MM.1S (cell line): ENCODE measurements around the gene MCF2L2.
"Not testable (repeated sequence)": the region's sequence is repeated elsewhere in the genome, so short reads cannot be mapped to it uniquely, and the experiment has no call there.

Source experiments
- DNase-seq: peaks from one replicate; pipeline ENCODE4 v3.0.0-alpha.2; 2015
- H2AFZ ChIP-seq: fragments of 300-600 bp; sonication (generic); 2 replicates; pipeline ENCODE4 v1.6.0; 2016; ENCODE audit warnings: antibody characterized with exemption, low read length
- H3F3A ChIP-seq: fragments of 300-600 bp; sonication (generic); 2 replicates; pipeline ENCODE4 v1.6.1; 2016; ENCODE audit warnings: mild to moderate bottlenecking, antibody characterized with exemption, low read length, moderate library complexity, mixed read lengths; ENCODE audit not compliant: insufficient read depth
- H3K27ac ChIP-seq: fragments of 300-600 bp; sonication (generic); 2 replicates; pipeline ENCODE4 v1.5.1; 2016; ENCODE audit warnings: mild to moderate bottlenecking, low read length
- H3K27me3 ChIP-seq: fragments of 300-600 bp; sonication (generic); replicated peaks from 2 replicates; pipeline ENCODE4 v1.6.0; 2016; ENCODE audit warnings: low read length; ENCODE audit not compliant: insufficient read depth
- H3K36me3 ChIP-seq: fragments of 300-600 bp; sonication (generic); replicated peaks from 2 replicates; pipeline ENCODE4 v1.6.1; 2016; ENCODE audit warnings: mild to moderate bottlenecking, low read length, mixed read lengths; ENCODE audit not compliant: insufficient read depth
- H3K4me1 ChIP-seq: fragments of 300-600 bp; sonication (generic); 2 replicates; pipeline ENCODE4 v1.6.1; 2016; ENCODE audit warnings: low read length, mixed read lengths
- H3K4me2 ChIP-seq: fragments of 300-600 bp; sonication (generic); 2 replicates; pipeline ENCODE4 v1.6.0; 2016; ENCODE audit warnings: low read depth, low read length
- H3K4me3 ChIP-seq: fragments of 300-600 bp; sonication (generic); 2 replicates; pipeline ENCODE4 v1.5.1; 2016; ENCODE audit warnings: low read length, mixed read lengths
- H3K79me2 ChIP-seq: fragments of 300-600 bp; sonication (generic); 2 replicates; pipeline ENCODE4 v1.6.1; 2016; ENCODE audit warnings: mixed run types, low read length, mixed read lengths
- H3K9ac ChIP-seq: fragments of 300-600 bp; sonication (generic); 2 replicates; pipeline ENCODE4 v1.6.1; 2016; ENCODE audit warnings: low read length, mixed read lengths
- H3K9me2 ChIP-seq: fragments of 300-600 bp; sonication (generic); replicated peaks from 2 replicates; pipeline ENCODE4 v1.6.1; 2016; ENCODE audit warnings: mild to moderate bottlenecking, low read length, mixed read lengths; ENCODE audit not compliant: insufficient read depth
- H3K9me3 ChIP-seq: fragments of 300-600 bp; sonication (generic); replicated peaks from 2 replicates; pipeline ENCODE4 v1.6.1; 2016; ENCODE audit warnings: mild to moderate bottlenecking, low read length, mixed read lengths; ENCODE audit not compliant: insufficient read depth
- H4K20me1 ChIP-seq: fragments of 300-600 bp; sonication (generic); 2 replicates; pipeline ENCODE4 v1.6.1; 2016; ENCODE audit warnings: mild to moderate bottlenecking, low read length, moderate library complexity, mixed read lengths; ENCODE audit not compliant: insufficient read depth
- CTCF ChIP-seq: fragments of 300-600 bp; sonication (generic); IDR thresholded peaks from 2 replicates; pipeline ENCODE4 v1.5.1; 2016; ENCODE audit warnings: antibody characterized with exemption, low read length, mixed read lengths
- EZH2 ChIP-seq: fragments of 300-600 bp; sonication (generic); optimal IDR thresholded peaks from 2 replicates; pipeline ENCODE3; 2017; ENCODE audit warnings: low read depth, mild to moderate bottlenecking, antibody characterized with exemption, low read length, mixed read lengths
- EZH2phosphoT487 ChIP-seq: fragments of 300-600 bp; sonication (generic); IDR thresholded peaks from 2 replicates; pipeline ENCODE4 v1.6.1; 2018; ENCODE audit warnings: antibody characterized with exemption, low read length

MCF2L2 gene

GRCh38 chr3:183443395-183444385 lies 15.3 kb upstream of the MCF2L2 start:
- DNase-seq = no peak
- Histone ChIP-seq H3K4me1 (peaks cover 17% of the 10 kb centered on the region), H3K36me3 (no peaks in the 10 kb centered on the region), H3K9me2 (no peaks in the 10 kb centered on the region), H2AFZ (no peak overlapping the region), H3K9ac (no peak overlapping the region), H3K4me2 (no peak overlapping the region), H3K27ac (no peak overlapping the region), H4K20me1 (no peaks in the 10 kb centered on the region), H3K9me3 (no peaks in the 10 kb centered on the region), H3K79me2 (peaks cover 12% of the 10 kb centered on the region), H3K27me3 (no peaks in the 10 kb centered on the region), H3F3A (peaks cover 14% of the 10 kb centered on the region; the same call in 1 of the 2 replicates), H3K4me3 (no peak overlapping the region)
- TF ChIP-seq CTCF (no peak), EZH2 (no peak), EZH2phosphoT487 (no peak)

- TF ChIP-seq EZH2 = no peak
- no peak for TF ChIP-seq EZH2phosphoT487
- no peak for TF ChIP-seq CTCF
These were observed 14.6 kb upstream of the MCF2L2 start for GRCh38 chr3:183442994-183443393.

GRCh38 chr3:183440521-183440920 lies 12.1 kb upstream of the MCF2L2 start:
- not testable (repeated sequence) for DNase-seq, H3K9me2 ChIP-seq, H2AFZ ChIP-seq, H3K79me2 ChIP-seq, H4K20me1 ChIP-seq, H3K9me3 ChIP-seq, H3K9ac ChIP-seq, H3K27ac ChIP-seq, H3K27me3 ChIP-seq, H3K4me2 ChIP-seq, H3K4me3 ChIP-seq, H3K36me3 ChIP-seq
- peaks cover 13% of the 10 kb centered on the region for H3F3A ChIP-seq
- peaks cover 44% of the 10 kb centered on the region for H3K4me1 ChIP-seq

More at GRCh38 chr3:183442994-183443393, 14.6 kb upstream of the MCF2L2 start:
- Histone ChIP-seq H2AFZ (no peak overlapping the region), H3K4me1 (peaks cover 20% of the 10 kb centered on the region), H3K36me3 (no peaks in the 10 kb centered on the region), H3K27me3 (no peaks in the 10 kb centered on the region), H3K9ac (no peak overlapping the region), H3K4me2 (no peak overlapping the region), H3K27ac (no peak overlapping the region), H3F3A (peaks cover 9% of the 10 kb centered on the region; the same call in 1 of the 2 replicates), H3K9me3 (no peaks in the 10 kb centered on the region), H3K9me2 (no peaks in the 10 kb centered on the region), H4K20me1 (no peaks in the 10 kb centered on the region), H3K79me2 (peaks cover 5% of the 10 kb centered on the region), H3K4me3 (no peak overlapping the region)
- no peak for DNase-seq

GRCh38 chr3:183439515-183439914 lies 11.1 kb upstream of the MCF2L2 start:
- Histone ChIP-seq H3K27me3 (no peaks in the 10 kb centered on the region), H2AFZ (no peak overlapping the region), H3K9ac (no peak overlapping the region), H3K27ac (no peak overlapping the region), H3K36me3 (no peaks in the 10 kb centered on the region), H3K9me2 (no peaks in the 10 kb centered on the region), H3F3A (peaks cover 18% of the 10 kb centered on the region), H4K20me1 (no peaks in the 10 kb centered on the region), H3K9me3 (no peaks in the 10 kb centered on the region), H3K79me2 (no peaks in the 10 kb centered on the region), H3K4me2 (no peak overlapping the region), H3K4me1 (peaks cover 54% of the 10 kb centered on the region), H3K4me3 (no peak overlapping the region)
- TF ChIP-seq EZH2 = no peak
- TF ChIP-seq CTCF = no peak
- TF ChIP-seq EZH2phosphoT487 = no peak
- DNase-seq = no peak
